Measurements from ENCODE around the gene CD33.

CD33 gene

DNA sequence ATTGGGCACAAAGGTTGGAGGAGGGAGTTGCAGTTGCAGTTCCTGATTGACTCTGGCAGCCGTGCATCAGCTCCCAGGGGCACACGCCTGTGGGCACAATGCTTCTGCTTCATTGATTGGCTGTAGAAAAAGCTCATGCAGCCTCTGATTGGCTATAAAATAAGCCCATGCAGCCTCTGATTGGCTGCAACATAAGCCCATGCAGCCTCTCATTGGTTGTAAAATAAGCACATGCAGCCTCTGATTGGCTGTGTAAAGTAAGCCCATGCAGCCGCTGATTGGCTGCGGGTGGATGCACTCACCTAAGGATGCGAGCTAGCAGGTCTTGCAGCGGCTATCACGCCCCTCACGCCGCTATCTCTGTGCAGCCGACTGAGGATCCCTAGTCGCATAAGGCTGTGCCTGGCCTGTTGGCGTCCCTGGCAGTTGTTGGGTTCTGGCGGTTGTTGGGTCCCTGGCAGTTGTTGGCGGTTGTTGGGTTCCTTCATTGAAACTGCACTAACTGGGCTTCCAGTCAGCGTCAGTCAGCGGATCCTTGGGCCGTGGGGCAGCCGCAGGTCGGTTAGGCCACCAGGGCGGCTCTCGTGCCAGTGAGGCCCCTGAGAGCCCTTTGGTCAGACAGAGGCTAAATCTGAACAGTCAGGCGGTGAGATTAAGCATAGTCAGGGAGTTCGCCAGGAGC is 26.0 kb downstream of the CD33 start, which contains the start of gene SIGLECL1:
Gene SIGLECL1 (plus strand): TSS at position 295 of the 682 bp plus-strand sequence. CDS start 12,993 bp downstream, outside the sequence.
- no peaks in the 10 kb centered on the region for H3F3A ChIP-seq (ENCODE audit: low read depth)
- H3K4me2 ChIP-seq (ENCODE audit: low read depth, low read length, poor library complexity, severe bottlenecking) = no peak within 1 kb of the TSS
- peaks cover 5% of the 10 kb centered on the region for H3K4me1 ChIP-seq (ENCODE audit: insufficient read depth, low read length, poor library complexity, severe bottlenecking)
- H3K36me3 ChIP-seq (ENCODE audit: insufficient read depth, low read length) = no peaks in the 10 kb centered on the region
- no peaks in the 10 kb centered on the region for H3K9me3 ChIP-seq (ENCODE audit: insufficient read depth, low read depth, low read length)
- H4K20me1 ChIP-seq (ENCODE audit: insufficient read depth, low read length, poor library complexity, severe bottlenecking) = no peaks in the 10 kb centered on the region
- H3K79me2 ChIP-seq (ENCODE audit: insufficient read depth, low read length) = no peaks in the 10 kb centered on the region
- H3K9ac ChIP-seq (ENCODE audit: low read depth, low read length, poor library complexity, severe bottlenecking) = no peak within 1 kb of the TSS
- no peak for TF ChIP-seq EZH2phosphoT487 (IDR thresholded peaks at IDR 0.05; ENCODE audit: borderline replicate concordance)
- TF ChIP-seq, protein P1, sequence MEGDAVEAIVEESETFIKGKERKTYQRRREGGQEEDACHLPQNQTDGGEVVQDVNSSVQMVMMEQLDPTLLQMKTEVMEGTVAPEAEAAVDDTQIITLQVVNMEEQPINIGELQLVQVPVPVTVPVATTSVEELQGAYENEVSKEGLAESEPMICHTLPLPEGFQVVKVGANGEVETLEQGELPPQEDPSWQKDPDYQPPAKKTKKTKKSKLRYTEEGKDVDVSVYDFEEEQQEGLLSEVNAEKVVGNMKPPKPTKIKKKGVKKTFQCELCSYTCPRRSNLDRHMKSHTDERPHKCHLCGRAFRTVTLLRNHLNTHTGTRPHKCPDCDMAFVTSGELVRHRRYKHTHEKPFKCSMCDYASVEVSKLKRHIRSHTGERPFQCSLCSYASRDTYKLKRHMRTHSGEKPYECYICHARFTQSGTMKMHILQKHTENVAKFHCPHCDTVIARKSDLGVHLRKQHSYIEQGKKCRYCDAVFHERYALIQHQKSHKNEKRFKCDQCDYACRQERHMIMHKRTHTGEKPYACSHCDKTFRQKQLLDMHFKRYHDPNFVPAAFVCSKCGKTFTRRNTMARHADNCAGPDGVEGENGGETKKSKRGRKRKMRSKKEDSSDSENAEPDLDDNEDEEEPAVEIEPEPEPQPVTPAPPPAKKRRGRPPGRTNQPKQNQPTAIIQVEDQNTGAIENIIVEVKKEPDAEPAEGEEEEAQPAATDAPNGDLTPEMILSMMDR (conservative IDR thresholded peaks at IDR 0.05; ENCODE audit: low read length) = no peak
- H2AFZ ChIP-seq (ENCODE audit: low read length) = no peak within 1 kb of the TSS
- H3K4me3 ChIP-seq (ENCODE audit: low read length, poor library complexity, severe bottlenecking) = no peak within 1 kb of the TSS
- H3K9me2 ChIP-seq (replicated peaks; ENCODE audit: low read depth, low read length) = no peaks in the 10 kb centered on the region
- H3K27me3 ChIP-seq (ENCODE audit: insufficient read depth, low read length, poor library complexity, severe bottlenecking) = no peaks in the 10 kb centered on the region

DNA sequence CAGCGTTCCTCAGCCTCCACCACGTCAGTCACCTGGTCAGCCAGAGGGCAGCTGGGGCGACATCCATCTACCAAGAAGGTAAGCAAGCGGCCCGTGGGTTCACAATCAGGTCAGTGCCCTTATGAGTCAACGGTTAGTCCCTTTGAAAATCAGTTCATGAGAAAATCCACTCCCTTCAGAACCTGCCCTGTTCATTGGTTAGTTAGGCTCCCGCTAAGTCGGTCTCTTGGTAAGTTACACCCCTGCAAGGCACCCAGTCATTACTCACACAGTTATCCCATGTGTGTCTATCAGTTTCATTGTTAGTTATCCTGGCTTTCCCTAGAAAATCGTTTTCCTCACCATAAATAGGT is 26.6 kb downstream of the CD33 start:
- no peaks in the 10 kb centered on the region for H3K27me3 ChIP-seq (ENCODE audit: insufficient read depth, low read length, poor library complexity, severe bottlenecking)
- no peaks in the 10 kb centered on the region for H3F3A ChIP-seq (ENCODE audit: low read depth)
- no peaks in the 10 kb centered on the region for H3K36me3 ChIP-seq (ENCODE audit: insufficient read depth, low read length)
- H3K9me2 ChIP-seq (replicated peaks; ENCODE audit: low read depth, low read length) = no peaks in the 10 kb centered on the region
- no peak overlapping the region for H3K9ac ChIP-seq (ENCODE audit: low read depth, low read length, poor library complexity, severe bottlenecking)
- no peaks in the 10 kb centered on the region for H3K79me2 ChIP-seq (ENCODE audit: insufficient read depth, low read length)
- no peak overlapping the region for H3K4me3 ChIP-seq (ENCODE audit: low read length, poor library complexity, severe bottlenecking)
- H3K4me1 ChIP-seq (ENCODE audit: insufficient read depth, low read length, poor library complexity, severe bottlenecking) = no peaks in the 10 kb centered on the region
- H3K4me2 ChIP-seq (ENCODE audit: low read depth, low read length, poor library complexity, severe bottlenecking) = no peak overlapping the region
- no peaks in the 10 kb centered on the region for H3K9me3 ChIP-seq (ENCODE audit: insufficient read depth, low read depth, low read length)
- H2AFZ ChIP-seq (ENCODE audit: low read length) = no peak overlapping the region
- TF ChIP-seq, protein P1 (conservative IDR thresholded peaks at IDR 0.05; ENCODE audit: low read length) = no peak
- TF ChIP-seq EZH2phosphoT487 (IDR thresholded peaks at IDR 0.05; ENCODE audit: borderline replicate concordance) = no peak
- no peaks in the 10 kb centered on the region for H4K20me1 ChIP-seq (ENCODE audit: insufficient read depth, low read length, poor library complexity, severe bottlenecking)

DNA sequence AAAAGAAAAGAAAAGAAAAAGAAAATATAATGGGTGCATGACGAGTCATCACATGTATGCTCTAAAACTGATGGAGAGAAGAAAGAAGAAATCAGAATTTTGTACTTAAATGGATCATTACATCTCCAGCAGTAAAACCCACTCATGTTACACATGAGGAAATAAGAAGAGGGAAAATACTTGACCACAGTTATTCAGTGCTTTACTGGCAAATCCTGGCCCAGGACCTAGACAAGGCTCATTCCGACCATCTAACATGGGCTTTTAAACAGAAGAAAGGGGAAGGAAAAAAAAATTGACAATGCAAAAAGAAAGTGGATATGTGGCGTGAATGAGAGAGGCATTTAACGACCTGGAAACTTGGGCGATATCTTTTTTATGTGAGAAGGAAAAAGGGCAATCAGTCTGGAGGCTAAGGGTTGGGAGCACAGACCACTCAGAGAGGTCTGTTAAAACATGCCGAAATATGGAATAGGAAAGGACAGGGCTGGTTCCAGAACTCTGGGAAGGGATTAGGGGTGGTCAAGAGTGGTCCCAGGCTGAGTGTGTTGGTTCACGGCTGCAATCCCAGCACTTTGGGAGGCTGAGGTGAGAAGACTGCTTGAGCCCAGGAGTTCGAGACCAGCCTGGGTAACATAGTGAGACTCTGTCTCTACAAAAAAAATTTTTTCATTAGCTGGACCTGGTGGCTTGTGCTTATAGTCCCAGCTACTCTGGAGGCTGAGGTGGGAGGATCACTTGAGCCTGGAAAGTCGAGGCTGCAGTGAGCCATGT is 27.6 kb downstream of the CD33 start:
- Histone ChIP-seq H3K9me2 (replicated peaks; ENCODE audit: low read depth, low read length) (no peaks in the 10 kb centered on the region), H3F3A (ENCODE audit: low read depth) (no peaks in the 10 kb centered on the region), H3K9ac (ENCODE audit: low read depth, low read length, poor library complexity, severe bottlenecking) (no peak overlapping the region), H3K27me3 (ENCODE audit: insufficient read depth, low read length, poor library complexity, severe bottlenecking) (no peaks in the 10 kb centered on the region), H2AFZ (ENCODE audit: low read length) (no peak overlapping the region), H4K20me1 (ENCODE audit: insufficient read depth, low read length, poor library complexity, severe bottlenecking) (no peaks in the 10 kb centered on the region), H3K36me3 (ENCODE audit: insufficient read depth, low read length) (no peaks in the 10 kb centered on the region), H3K4me1 (ENCODE audit: insufficient read depth, low read length, poor library complexity, severe bottlenecking) (no peaks in the 10 kb centered on the region), H3K79me2 (ENCODE audit: insufficient read depth, low read length) (no peaks in the 10 kb centered on the region), H3K4me3 (ENCODE audit: low read length, poor library complexity, severe bottlenecking) (no peak overlapping the region), H3K9me3 (ENCODE audit: insufficient read depth, low read depth, low read length) (no peaks in the 10 kb centered on the region), H3K4me2 (ENCODE audit: low read depth, low read length, poor library complexity, severe bottlenecking) (no peak overlapping the region)
- TF ChIP-seq EZH2phosphoT487 (IDR thresholded peaks at IDR 0.05; ENCODE audit: borderline replicate concordance) = no peak
- TF ChIP-seq, protein P1 (conservative IDR thresholded peaks at IDR 0.05; ENCODE audit: low read length) = no peak
